ENCODE data around the gene TMEM183A. TPM values are rescaled to one million over a fixed set of nuclear protein-coding genes. Genes with fewer than 3 reads are reported as not detected.

The TMEM183A gene, protein sequence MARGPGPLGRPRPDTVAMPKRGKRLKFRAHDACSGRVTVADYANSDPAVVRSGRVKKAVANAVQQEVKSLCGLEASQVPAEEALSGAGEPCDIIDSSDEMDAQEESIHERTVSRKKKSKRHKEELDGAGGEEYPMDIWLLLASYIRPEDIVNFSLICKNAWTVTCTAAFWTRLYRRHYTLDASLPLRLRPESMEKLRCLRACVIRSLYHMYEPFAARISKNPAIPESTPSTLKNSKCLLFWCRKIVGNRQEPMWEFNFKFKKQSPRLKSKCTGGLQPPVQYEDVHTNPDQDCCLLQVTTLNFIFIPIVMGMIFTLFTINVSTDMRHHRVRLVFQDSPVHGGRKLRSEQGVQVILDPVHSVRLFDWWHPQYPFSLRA
- 103 TPM in 2 replicates for total RNA-seq

GRCh38 chr1:203006948-203007871 lies at the start of gene TMEM183A:
TMEM183A (plus strand) TSS chr1:203007374; CDS start chr1:203007466, 92 bp downstream.

DNA sequence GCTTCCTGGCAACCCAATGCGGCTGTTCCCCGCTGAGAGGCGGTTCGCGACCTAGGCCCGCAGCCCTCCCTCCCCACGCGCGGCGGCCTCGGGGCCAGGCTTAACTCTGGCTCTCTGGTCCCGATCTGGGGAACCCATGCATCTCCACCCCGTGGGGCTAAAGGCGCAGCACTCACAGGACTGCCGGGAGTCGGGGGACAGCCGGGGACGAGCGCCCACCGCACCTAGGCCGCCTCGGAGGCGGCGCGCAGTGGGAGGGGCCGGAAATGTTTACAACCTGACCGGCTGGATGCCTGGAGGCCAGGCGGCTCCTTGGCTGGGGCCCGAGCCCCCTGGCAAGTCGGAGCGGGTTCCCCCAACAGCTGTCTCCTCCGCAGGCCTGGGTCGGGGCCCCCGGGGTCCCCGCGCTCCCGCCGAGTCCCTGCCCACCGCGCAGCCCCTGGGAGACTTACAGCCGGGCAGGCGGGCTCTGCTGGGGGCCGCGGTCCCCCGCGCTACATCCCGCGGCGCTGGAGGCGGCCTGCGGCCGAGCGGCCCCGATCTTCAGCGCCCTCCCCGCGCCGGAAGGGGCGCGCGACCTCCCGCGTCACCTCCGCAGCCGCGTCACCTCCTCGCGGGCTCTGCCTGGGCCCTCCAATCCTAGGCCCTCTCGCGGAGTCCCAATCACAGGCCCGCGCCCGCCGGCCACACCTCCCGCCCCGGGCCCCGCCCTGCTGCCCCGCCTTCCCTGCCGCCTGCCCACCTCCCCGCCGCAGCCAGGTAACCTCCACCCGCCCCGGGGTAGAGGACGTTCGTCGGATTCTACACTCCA lies 49.2 kb upstream of the TMEM183A start, which contains the start of gene ADIPOR1:
TSS of gene ADIPOR1 (minus strand) at position 580 of the 811 bp plus-strand sequence. CDS start 7,242 bp downstream, outside the sequence.

DNA sequence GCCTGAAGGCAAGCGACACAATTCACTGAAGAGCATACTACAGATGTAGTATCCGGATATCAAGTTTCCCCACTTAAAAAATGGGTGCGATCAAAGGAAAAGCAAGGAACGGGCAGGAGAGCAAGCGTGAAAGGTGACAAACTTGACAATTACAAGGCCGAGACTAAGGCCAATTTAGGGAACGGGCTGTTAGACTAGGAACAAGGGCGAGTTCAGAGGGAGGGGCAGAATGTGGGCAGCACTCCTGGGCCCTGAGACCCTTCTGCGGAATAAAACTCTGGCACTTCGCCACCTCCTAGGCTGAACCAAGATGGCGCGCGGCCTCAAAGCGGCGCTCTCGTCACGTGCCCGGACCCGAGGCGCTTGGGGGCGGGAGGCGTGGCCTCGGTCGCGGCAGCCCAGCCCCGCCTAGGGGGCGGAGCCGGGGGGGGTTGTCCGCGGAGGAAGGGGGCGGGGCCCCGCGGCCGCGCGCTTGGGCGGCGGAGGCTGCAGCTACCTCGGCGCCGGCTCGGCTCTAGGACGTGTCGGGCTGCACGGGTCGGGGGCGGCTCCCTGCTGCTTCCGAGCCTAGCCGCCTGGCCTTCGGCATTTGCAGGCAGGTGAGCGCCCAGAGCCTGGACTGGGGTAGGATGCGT lies 19.0 kb downstream of the TMEM183A start, which contains the start of gene PPFIA4:
TSS of gene PPFIA4 (plus strand) at position 461 of the 635 bp plus-strand sequence. CDS start 12,518 bp downstream, outside the sequence.

Other genes with a start within 250 kb of the TMEM183A start
- gene KDM5B, start 199.0 kb upstream of the TMEM183A start, total RNA-seq, result 123 and 129 TPM in 2 replicates
- gene PCAT6, start 196.4 kb upstream of the TMEM183A start, total RNA-seq, result 0.52 and 0.97 TPM in 2 replicates
- 7.2 and 7.3 TPM in 2 replicates for gene RABIF, start 118.2 kb upstream of the TMEM183A start, total RNA-seq
- 29.5 and 35.0 TPM in 2 replicates for gene KLHL12, start 80.1 kb upstream of the TMEM183A start, total RNA-seq
- gene ADIPOR1, start 49.1 kb upstream of the TMEM183A start, total RNA-seq, result 71.1 and 90.7 TPM in 2 replicates
- gene CYB5R1, start 40.1 kb upstream of the TMEM183A start, total RNA-seq, result 45.2 and 46.2 TPM in 2 replicates
- 29.6 and 50.0 TPM in 2 replicates for gene PPFIA4, start 19.1 kb downstream of the TMEM183A start, total RNA-seq
- not detected in 2 replicates for gene MYOG, start 78.6 kb downstream of the TMEM183A start, total RNA-seq
- 15.8 and 20.2 TPM in 2 replicates for gene ADORA1, start 120.4 kb downstream of the TMEM183A start, total RNA-seq
- gene MYBPH, start 168.5 kb downstream of the TMEM183A start, total RNA-seq, result 0.52 and 0.54 TPM in 2 replicates
- gene CHI3L1, start 179.3 kb downstream of the TMEM183A start, total RNA-seq, result 5,061 and 6,408 TPM in 2 replicates
- gene CHIT1, start 222.3 kb downstream of the TMEM183A start, total RNA-seq, result under 0.01 TPM in 2 replicates